ENCODE measurements around the gene DDN.

Gene DDN

DNA sequence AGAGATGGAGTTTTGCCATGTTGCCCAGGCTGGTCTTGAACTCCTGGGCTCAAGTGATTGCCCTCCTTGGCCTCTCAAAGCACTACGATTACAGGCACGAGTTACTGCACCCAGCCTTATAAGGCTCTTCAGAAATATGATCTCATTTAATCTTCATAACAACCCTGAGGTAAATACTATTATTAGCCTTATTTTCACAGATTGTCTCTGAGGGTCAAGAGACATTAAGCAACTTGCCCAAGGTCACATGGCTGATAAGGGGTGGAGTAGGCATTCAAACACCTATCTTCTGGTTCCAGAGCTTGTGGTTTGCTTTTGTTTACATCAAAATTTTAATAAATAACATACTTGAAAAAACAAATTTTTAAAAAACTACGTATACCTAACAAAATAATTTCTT, 14.3 kb upstream of the DDN start:
- no peak for DNase-seq (ENCODE audit: low read depth)

DNA sequence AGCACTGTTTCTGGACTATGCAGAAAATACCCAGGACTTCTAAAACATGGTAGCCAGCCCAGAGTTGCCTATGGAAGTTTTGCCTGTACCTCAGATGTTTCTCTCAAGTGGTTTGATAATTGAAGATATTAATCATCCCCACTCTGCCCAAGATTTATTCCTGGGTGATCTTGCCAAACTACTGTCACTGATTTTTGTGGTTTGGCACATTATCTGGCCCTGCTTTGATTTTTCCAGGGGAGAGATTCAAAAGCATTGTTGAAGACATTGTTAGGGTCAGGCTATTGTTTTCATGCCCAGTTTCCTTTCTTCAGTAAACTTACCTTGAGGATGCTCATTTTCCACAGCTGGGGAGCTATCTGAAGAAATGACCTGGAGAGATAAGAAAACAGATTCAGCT, 13.6 kb upstream of the DDN start:
- no peak for DNase-seq (ENCODE audit: low read depth)

DNA sequence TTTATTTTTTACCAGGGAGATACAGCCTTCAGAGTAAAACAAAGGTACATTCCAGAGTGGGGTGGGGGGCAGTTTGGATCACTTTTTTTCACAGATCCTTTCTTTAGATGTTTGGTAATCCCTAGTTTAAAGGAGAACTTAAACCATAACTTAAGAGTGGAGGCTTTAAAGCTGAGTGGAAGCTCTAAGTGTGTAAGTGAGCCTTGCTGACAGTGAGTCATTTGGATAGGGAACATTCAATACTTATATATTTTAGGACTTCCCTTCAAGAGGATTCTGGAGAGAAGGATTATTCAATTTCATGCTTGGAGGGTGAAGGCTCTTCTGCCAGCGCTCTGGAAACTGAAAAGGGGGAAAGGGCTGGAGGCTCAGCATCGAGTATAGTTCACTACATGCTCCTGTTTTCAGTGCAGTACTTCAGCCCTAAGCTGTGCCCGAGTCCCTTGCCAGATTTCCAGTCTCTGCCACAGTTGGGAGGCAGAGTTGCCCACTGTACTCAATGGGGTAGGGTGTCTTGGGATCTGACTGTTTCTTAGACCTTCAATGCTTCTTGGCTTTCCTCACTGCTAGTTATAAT, 11.0 kb upstream of the DDN start:
- DNase-seq (ENCODE audit: low read depth), result no peak

DNA sequence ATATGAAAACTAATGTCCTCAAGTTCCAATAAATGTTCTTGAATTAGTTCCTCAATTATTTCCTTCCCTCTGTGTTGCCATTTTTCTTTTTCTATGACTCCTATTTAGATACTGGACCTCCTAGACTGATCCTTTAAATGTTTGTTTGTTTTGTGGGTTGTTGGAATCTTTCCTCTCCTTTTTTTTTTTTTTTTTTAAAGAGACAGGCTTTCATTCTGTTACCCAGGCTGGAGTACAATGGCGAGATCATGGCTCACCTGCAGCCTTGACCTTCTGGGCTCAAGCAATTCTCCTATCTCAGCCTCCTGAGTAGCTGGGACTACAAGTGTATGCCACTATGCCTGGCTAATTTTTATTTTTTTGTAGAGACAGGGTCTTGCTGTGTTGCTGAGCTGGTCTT, 9.8 kb upstream of the DDN start:
- DNase-seq (ENCODE audit: low read depth), result peak; percentile 26

DNA sequence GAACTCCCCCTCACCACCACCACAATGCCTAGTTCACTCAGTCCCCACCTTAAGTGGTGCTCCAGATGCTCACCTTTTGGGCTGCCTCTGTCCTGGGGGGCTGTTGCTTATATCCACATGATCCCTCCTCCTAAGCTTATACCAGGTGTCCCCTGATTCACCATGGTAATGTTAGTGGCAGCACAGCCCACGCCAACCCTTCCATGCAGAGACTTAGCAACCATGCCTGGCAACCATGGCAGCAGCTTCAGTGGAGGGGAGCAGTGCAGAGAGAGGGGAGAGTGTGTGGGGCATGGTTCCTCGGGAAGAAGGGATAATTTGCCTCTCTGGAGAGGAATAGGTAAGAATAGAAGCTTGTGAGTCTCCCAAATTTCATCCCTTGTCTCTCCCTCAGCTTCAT, 1.2 kb upstream of the DDN start:
- DNase-seq (ENCODE audit: low read depth), result no peak

DNA sequence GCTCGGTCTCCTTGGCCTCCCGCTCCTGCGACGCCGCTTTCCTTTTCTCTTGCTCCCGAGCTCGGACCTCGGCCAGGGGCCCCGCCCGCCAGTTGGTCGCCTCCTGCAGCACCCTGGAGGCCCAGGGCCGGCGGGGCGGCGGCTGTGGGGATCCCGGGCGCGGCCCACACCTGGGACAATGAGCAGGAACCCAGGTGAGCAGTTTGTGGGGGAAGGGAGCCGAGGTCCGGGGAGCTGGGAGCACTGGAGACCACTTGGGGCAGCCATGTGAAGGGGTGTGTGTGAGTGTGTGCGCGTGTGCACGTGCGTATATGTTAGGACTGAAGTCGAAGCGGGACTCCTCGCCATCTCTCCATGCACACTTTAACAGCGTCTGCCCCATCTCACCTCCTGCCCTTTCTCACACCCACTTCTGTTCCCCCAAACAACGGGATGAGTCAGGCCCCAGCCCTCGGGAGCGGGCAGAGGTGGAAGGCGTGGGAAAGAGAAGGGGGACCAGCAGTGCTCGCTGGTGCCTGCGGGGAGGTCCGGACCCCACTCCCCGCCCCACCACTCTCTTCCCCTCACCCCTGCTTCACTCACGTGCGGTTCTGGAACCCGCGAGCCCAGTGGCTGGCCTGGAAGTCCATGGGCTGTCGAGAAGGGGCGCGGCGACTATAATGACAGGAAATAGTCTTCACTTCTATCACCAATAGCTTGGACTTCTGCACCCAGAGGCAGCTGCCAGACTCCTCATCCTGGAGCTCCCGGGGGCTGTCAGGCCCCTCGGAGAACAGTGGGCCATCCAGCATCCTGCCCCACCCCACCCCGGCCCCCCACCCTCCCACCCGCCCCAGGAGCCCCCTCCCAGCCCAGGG, 450 bp downstream of the DDN start:
- DNase-seq (ENCODE audit: low read depth), result peak; percentile 50

DNA sequence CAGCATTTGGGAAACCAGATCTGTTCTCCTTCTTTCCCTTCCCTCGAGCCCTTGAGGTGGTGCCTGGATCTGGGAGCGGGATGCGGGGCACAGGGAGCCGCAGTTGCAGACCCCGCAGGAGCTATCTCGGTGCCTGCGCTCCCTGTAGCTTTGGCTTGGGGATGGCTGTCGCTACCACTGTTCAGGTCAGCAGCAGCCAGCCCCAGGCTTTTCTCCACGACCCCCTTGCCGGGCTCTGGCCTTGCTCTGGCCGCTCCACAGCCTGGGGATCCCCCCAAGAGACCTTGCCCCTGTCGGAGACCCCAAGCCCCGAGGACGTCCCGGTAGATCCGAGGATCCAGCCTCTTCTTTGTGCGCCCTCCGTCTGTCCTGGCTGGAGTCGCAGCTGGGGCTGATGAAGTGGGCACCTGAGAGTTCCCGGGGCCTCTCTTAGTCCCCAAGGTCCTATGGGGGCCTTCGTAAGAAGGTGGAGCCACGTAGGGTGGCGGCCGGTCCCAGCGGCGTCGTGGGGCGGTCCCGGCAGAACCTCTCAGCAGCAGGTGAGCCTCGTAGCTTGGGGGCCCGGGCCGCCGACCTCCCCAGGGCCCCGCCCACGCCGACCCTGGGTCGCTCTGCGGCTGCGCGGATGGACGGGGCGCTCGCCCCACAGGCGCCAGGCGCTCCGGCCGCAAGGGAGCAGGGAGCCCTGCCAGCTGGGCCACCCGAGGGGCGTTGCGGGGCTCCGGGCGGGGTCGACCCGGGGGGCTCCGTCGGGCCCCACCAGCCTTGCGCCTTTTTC, 1.3 kb downstream of the DDN start:
- no peak for DNase-seq (ENCODE audit: low read depth)

DNA sequence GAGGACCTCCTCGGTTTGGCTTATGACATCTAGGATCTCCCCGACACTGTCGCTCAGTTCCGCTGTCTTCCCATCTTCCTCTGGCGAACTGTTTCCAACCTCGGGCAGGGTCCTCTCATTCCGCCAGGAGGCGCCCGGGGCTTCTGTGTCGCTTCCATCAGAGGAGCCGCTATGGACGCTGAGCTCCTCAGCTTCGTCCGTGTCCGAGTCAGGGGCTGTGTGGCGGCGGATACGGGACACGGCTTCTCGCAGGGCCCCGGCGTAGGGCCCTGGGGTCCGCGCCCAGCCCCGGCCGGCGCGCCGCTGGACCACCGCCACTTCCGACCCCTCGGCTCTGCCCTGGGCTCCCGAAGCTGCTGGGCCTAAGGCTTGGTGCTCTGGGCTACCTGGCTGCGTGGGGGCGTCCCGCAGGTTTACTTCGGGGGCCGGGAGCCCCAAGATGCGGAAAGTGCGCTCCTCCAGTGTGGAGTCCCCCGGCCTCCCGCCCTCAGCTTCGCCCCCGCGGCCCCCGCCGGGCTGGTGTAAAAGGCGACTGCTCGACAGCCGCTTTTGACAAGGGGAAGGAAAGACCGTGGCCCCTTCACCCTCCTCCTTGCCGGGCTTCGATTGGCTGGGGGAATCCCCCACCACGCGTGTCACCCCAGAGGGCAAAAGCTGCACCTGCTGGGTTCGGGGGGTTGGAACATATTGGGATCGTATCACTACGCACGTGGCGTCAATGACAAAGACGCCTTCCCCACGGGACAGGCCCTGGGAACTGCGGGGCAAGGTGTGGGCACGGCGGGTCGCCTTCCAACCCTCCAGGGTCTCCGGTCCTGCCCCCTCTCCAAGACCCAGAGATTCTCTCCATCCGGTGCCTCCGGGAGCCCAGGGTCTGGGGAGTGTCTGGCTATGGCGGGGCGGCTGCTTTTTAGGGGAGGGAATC, 2.1 kb downstream of the DDN start:
- DNase-seq (ENCODE audit: low read depth), result peak; percentile 83

DNA sequence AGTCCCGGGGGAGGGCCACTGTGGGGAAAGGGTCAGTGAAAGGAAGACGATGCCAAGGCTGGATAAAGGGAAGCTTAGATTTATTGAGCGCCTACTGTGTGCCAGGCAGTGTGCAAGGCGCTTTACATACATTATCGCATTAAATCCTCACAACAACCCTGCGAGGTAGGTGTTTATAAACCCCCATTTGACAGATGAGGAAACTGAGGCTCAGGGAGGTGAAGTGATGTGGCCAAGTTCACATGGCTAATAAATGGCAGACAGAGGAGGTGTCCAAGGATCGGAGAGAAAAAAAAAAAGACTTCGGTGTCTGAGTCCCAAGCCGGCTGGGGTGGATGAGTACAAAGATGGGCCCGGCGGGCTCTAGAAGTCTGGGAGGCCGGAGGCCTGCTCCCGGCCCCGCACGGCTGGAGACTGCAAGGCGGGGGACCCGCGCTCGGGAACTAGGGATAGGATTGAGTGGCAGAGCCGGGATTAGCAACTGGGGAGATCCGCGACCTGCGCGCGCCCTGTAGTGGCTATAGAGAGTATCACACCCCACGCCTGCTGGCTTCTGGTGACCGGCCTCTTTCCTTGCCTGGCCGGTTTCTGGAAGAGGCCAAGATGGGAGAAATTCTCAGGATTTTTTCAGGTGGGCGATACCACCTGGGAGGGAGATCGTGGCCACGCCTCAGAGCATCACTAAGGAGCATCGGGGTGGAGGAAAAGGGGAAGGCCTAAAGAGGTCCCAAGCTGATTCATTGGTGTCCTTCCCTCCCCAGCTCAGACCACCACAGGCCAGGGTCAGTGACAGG, 3.9 kb downstream of the DDN start:
- DNase-seq (ENCODE audit: low read depth), result peak; percentile 84

DNA sequence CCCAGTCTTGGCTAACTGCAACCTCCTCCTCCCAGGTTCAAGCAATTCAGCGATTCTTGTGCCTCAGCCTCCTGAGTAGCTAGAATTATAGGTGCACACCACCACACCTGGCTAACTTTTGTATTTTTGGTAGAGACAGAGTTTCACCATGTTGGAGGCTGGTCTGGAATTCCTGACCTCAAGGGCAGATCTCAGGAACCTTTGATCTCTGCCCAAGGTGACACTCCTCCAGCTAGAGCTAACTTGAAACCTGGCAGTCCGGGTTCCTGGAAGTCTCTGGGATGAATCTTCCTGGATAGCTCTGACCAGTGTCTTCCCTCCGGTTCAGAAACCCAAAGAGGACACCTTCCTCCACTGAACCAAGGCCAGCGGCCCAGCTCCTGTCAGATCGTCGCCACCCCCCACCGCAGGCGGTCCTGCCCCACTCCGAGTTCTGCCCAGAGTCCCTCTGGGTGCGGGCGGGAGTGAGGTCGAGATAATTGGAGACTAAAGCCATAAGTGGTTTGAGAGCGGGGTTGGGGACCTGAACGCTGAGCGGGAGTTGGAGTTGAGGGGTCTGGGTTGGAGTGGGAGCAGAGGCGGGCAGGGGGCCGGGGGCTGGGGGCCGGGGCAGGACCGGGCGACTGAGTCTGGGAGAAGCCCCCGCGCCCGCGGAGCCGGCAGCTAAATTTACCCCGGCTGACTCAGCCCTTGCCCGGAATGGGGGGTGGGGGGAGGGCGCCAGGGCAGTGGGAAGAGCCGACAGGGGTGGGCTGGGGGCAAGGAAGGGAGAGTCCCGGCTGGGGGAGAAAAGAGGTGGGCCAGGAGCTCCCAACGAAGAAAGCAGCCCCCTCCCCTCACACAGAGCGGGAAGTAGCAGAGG, 4.7 kb downstream of the DDN start:
- DNase-seq (ENCODE audit: low read depth), result no peak

DNA sequence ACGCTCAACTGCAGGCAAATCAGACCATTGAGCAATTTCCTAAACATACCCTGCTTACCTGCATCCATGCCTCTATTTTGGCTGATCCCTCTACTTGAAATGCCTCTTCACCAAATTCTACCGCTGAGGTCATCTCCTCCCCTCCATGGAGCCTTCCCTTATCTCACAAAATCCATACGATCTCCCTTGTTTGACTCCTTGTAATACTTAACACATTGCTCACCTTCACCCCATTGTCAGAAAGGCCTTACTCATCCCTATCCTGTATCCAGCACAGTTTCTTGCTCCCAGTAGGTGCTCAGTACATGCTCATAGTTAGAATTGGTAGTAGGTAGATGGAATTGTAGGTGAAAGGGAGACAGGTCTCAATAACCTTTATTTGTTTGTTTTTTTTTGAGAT, 5.4 kb downstream of the DDN start:
- no peak for DNase-seq (ENCODE audit: low read depth)

DNA sequence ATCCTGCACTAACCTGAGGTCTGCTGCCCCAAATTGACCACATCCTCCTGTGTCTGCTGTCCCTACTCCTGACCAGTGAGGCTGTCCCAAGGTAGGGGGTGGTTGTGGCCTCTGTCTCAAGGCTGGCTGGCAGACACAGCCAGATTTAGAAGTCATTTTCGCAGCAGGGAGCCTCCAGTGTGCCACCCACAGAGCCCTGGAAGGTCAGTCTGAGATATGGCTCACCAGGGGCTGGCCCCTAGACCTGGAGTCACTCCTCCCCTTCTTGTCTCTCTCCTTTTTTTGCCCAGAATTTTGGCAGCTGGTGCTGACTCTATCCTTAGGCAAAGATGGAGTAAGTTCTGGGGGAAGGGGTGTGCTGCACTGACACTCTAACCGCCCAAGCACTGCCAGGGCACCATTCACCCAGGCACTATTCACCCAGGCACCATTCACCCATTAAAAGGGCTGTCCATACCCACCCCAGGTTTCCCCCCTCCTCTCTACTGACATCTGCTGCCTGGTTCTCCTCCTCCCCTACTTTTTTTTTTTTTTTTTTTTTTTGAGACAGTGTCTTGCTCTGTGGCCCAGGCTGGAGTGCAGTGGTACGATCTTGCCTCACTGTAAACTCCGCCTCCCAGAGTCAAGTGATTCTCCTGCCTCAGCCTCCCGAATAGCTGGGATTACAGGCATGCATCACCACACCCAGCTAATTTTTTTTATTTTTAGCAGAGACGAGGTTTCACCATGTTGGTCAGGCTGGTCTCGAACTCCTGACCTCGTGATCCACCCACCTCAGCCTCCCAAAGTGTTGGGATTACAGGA, 7.7 kb downstream of the DDN start:
- no peak for DNase-seq (ENCODE audit: low read depth)

DNA sequence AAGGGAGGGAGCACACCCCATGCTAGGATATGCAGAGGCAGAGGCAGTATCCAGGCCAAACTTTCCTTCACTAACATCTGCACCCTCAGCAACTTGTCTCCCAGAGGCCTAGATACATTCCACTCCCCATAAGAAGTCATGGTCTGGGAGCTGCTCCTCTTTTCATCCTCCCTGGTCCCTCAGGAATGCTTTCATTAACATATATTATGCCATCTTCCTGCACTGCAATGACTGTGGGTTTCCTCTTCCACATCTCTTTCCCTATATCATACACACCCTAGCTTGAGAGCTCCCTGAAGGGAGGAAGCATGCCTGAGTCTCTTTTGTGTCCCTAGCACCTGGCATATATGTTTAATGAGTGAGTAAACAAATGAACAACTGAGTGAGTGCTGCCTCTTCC, 8.6 kb downstream of the DDN start:
- DNase-seq (ENCODE audit: low read depth), result no peak

DNA sequence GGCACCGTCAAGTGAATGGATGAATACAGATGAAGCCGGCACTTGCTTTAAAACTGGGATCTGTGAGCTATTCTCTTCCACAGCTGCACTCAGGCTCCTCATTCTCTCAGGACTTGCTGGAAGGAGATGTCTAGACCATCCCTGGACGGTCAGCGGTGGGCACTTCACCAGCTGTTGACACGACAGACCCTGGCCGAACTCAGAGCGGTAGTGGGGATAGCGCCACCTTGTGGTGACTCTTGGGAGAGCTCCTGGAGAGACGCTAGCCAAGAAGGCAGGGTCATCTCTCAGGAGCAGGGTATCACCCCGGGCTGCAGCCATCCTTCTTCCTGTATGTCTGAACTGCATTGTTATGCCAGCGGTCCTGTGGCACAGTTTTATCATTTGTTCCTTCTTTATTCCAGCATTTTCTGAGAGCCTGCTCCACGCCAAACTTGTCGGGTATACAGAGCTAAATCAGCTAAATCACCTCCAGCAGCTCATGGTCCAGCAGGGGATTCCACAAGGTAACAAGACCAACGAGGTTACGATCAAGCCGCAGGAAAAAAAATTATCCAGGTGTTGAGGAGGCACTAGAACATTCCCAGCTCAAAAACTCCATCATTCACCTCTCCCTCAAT, 11.0 kb downstream of the DDN start:
- DNase-seq (ENCODE audit: low read depth), result peak; percentile 61

DNA sequence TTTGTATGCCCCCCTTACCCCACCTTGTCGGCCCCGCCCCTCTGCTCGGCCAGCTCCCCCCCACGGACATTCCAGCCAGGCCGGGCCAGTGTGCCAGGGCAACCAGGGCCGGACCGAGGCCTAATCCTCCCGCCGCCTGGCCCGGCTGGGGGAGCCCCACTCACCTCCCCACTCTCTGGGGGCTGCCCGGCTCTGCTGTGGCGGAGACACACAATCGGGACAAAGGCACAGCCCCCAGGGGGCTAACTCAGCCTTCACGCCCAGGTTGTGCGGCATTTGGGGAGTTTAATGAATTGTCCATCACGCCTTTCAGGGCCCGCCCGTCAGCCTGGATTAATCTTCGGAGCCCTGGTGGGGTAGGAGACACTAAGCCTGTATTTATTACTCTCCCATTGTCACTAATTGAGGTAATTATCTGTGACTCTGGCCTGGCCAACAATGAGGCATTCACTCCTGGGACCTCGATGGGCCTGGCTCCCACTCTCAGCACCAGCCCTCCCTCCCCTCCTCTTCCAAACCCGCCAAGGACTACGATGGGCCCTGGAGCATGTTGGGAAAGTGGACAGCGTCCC, 12.4 kb downstream of the DDN start:
- no peak for DNase-seq (ENCODE audit: low read depth)

DNA sequence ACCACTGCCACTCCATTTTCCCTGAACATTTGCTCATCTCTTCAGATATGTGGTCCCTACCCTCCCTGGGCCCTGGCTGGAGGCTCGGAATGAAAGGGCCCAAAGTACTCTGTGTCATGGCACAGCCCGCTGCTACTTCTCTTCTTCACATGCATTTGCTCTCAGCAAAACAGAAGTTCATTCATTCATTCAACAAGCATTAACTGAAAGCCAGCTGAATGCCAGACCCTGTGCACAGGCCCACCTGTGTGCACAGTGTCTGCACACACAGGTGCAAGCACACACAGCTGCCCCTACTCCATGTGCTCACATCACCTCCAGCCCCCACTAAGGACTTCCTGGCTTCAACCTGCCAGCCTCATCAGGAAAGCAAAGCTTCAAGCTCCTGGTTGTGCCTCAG, 13.3 kb downstream of the DDN start:
- no peak for DNase-seq (ENCODE audit: low read depth)

DNA sequence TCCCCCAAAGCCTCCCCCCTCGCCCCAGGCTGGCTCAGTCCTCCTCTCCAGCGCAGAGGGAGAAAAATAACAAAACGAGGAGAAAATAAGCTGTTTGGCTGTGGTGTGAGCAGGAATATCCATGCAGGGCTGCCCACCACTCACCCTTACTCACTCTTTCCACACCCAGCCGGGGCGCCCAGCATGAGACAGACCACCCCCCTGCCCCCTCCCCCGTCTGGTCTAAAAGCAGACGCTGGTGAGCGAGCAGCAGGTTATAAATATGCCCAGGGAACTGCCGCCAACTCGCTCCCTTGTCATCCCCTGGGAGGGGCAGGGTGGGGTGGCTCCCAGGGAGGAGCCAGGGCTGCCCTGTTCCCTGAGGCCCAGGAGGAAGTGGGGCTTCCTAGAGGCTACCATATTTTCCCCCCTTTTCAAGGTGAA, 13.7 kb downstream of the DDN start:
- DNase-seq (ENCODE audit: low read depth), result no peak

DNA sequence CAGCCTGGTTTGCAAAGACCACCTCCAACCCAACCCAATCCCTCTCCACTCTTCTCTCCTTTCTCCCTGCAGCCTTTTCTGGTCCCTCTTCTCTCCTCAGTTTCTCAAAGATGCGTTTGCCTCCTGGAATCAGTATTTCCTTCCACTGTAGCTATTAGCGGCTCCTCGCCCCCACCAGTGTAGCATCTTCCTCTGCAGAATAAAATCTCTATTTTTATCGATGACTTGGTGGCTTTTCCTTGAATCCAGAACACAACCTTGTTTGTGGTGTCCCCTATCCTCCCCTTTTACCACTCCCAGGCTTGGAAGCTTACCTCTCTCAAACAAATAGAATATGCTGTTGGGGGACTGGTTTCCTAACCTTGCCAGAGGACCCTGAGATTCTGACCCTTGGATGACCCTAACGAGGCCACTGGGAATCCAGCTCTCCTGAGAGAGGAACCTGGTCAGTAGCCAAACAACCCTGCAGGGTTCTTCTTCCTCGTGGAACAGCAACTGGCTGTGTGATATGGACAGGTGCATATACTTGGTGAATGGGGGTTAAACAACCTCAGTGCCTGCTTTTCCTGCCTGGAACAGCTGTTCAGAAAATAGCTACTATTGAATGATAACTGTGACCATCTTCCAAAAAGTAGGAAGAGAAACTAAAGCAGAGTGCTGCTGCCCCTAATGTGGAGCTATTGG, 16.6 kb downstream of the DDN start:
- DNase-seq (ENCODE audit: low read depth), result no peak

All from EH (cell line).